H1 (cell line): ENCODE data around the gene NTRK1. TPM values are rescaled to one million over a fixed set of nuclear protein-coding genes. Genes with fewer than 3 reads are reported as not detected.
A peak's percentile ranks its signal among the peaks of the same experiment; 100 is the strongest.

ENCODE experiments used
- ASH2L ChIP-seq: fragments of 200-600, 300-600 bp; sonication (generic); IDR thresholded peaks from one replicate; pipeline ENCODE4 v1.7.1; 2017; ENCODE audit warnings: low read length
- CREB1 ChIP-seq: IDR thresholded peaks from 2 replicates; pipeline ENCODE4 v1.6.1; 2012; ENCODE audit warnings: inconsistent platforms
- CTBP2 ChIP-seq: IDR thresholded peaks from 2 replicates; pipeline ENCODE4 v1.7.0; 2011; ENCODE audit warnings: borderline replicate concordance, mild to moderate bottlenecking, moderate library complexity, mixed read lengths, low read length; ENCODE audit not compliant: insufficient read depth, insufficient read length
- EP300 ChIP-seq, 2 experiments: IDR thresholded peaks; 1 replicate in 1 of 2; 2 replicates in 1 of 2; pipeline ENCODE4 v1.6.1; 2011 to 2012; ENCODE audit warnings: low read depth in 2 of 2, low read length in 2 of 2, mild to moderate bottlenecking in 2 of 2, borderline replicate concordance in 1 of 2, inconsistent platforms in 1 of 2, moderate library complexity in 1 of 2
- RNF2 ChIP-seq: fragments of 200-900, 300-1000 bp; sonication (generic); IDR thresholded peaks from 2 replicates; pipeline ENCODE4 v1.7.1; 2016; ENCODE audit warnings: borderline replicate concordance, low read depth, mild to moderate bottlenecking, antibody characterized with exemption, low read length; ENCODE audit not compliant: poor library complexity, severe bottlenecking; ENCODE audit errors: missing control alignments
- SAP30 ChIP-seq: fragments of 300-600 bp; sonication (generic); IDR thresholded peaks from 2 replicates; pipeline ENCODE4 v1.7.1; 2012; ENCODE audit warnings: low read length, moderate library complexity, mild to moderate bottlenecking, inconsistent platforms; ENCODE audit not compliant: insufficient read depth, insufficient replicate concordance
- polyA plus RNA-seq, 7 experiments: library from polyadenylated mRNA; depleted of rRNA in 3 of 7; stranded (reverse) in 5 of 7; unstranded in 2 of 7; fragments of >200 nt in 5 of 7; fragments of 200-250 nt in 2 of 7; gene quantifications; 1 replicate in 5 of 7; 2 replicates in 1 of 7; 4 replicates in 1 of 7; pipeline versions ENCODE4 v1.2.1 to v1.2.3, GENCODE V29; 2011 to 2013; ENCODE audit warnings: missing spikeins in 2 of 7, mixed read lengths in 2 of 7
- total RNA-seq: library from RNA; stranded (reverse); fragmentation: NEBNext Ultra II Directional; extraction: Animal tissue kit (Norgen Biotek cat#: 25700); gene quantifications from 2 replicates; pipeline ENCODE4 v1.2.1, GENCODE V29; 2021
- TF ChIP-seq, protein P1 (sequence below): IDR thresholded peaks from 2 replicates; pipeline ENCODE4 v1.6.1; 2012; ENCODE audit warnings: inconsistent platforms

The NTRK1 gene
- total and polyA plus RNA-seq, 2 of the 8 experiments (the other 6 are each of a cell fraction or from before 2014, with no cell fraction given) = 0.12 to 0.24 TPM

DNA sequence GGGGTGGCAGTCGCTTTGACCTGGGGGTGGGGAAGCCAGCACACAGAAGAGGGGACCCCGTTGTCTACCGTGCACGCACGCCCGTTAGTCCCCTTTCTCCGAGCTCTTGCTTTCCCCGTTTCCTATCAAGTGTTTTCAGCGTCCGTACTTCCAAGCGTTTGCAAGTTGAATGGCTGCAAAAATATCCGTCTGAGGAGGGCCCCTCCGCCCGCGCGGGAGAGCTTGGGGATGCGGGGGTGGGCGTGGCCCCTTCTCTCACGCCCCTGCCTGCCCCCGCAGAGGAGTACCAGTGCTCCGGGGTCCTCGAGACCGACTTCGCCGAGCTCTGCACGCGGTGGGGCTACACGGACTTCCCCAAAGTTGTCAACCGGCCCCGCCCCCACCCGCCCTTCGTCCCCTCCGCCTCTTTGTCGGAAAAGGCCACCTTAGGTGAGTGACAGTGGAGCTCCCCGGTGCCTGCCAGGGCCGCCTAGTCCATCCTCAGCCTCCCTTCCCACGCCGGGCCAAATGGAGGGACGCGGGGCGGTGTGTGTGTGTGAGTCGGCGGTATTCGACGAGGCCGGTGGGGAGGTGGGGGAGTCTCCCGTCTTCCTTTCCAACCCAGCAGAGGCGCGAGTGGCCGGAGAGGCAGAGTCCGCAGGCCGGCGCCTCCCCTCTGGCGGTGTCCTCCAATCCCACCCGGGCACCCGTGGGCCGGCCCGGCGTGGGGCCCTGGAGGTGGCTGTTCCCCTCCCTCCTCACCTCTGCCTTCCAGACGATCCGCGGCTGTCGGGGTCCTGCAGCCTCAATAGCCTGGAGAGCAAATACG is 63.2 kb downstream of the NTRK1 start (continued):
- TF ChIP-seq SAP30 (peak; percentile 23), EP300 (IDR thresholded peaks at IDR 0.05; ENCODE audit: borderline replicate concordance in 1 of 2, low read depth in 2 of 2, low read length in 2 of 2) (no peak), RNF2 (no peak), ASH2L (peak; percentile 38), CREB1 (no peak), CTBP2 (peak; percentile 7)
- TF ChIP-seq, protein P1, sequence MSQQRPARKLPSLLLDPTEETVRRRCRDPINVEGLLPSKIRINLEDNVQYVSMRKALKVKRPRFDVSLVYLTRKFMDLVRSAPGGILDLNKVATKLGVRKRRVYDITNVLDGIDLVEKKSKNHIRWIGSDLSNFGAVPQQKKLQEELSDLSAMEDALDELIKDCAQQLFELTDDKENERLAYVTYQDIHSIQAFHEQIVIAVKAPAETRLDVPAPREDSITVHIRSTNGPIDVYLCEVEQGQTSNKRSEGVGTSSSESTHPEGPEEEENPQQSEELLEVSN = peak; percentile 41; the same call in 1 of the 2 replicates
